ENCODE data around the gene ING5.

GRCh38 chr2:241658296-241658695 lies 43.5 kb upstream of the ING5 start:
- TF ChIP-seq CTCF (IDR thresholded peaks at IDR 0.05): no peak
- no peak for TF ChIP-seq REST (IDR thresholded peaks at IDR 0.05; ENCODE audit: insufficient read depth in 1 of 2, low read depth in 2 of 2, low read length in 1 of 2)
- TF ChIP-seq POLR2AphosphoS5 (IDR thresholded peaks at IDR 0.05; ENCODE audit: low read depth, low read length): no peak
- no peak for TF ChIP-seq TCF7L2 (IDR thresholded peaks at IDR 0.05; ENCODE audit: low read depth, low read length)
- TF ChIP-seq SIN3A (IDR thresholded peaks at IDR 0.05; ENCODE audit: borderline replicate concordance, insufficient read depth, low read depth, low read length): no peak

Measured in Panc1 (cell line).